Epidermal melanocyte (primary cell): ENCODE results near the gene SOWAHA.
"Not testable (repeated sequence)": the region's sequence is repeated elsewhere in the genome, so short reads cannot be mapped to it uniquely, and the experiment has no call there.

Experiments
- DNase-seq: peaks from one replicate; pipeline ENCODE4 v3.0.0; 2011; ENCODE audit warnings: low spot score; ENCODE audit not compliant: insufficient read length

Gene SOWAHA

GRCh38 chr5:132853323-132853722 is 40.2 kb downstream of the SOWAHA start:
- DNase-seq = no peak

- no peak for DNase-seq
Measured at GRCh38 chr5:132853790-132854189, 40.7 kb downstream of the SOWAHA start.

DNA sequence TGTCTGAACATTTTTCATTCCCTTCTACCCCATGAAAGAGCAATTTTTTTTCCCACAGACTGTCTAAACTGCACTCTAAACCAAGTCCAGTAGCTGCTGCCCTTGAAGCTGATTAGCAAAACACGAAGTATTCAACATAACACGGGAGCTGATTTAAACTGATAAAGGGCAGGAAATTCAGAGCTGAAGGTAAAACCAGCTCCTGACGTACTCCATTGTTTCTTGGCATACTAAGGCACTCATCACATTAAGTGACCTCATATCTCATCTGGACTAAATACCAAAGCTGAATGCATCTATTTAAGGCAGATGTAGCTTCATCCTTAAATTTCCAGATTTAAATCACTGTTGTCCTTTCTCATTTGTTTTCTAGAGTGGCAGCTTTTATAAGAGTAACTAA is 41.2 kb downstream of the SOWAHA start:
- no peak for DNase-seq

DNA sequence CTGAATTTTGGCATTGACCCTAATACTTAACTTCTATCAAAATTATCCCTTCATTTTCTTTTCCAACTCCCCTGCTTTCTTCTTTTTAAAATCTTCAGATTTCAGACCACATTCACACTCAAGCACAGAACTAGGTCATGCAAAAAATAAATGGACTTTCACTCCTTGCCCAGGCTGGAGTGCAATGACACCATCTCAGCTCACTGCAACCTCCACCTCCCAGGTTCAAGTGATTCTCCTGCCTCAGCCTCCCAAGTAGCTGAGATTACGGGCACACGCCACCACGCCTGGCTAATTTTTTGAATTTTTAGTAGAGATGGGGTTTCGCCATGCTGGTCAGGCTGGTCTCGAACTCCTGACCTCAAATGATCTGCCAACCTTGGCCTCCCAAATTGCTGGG is 41.9 kb downstream of the SOWAHA start:
- DNase-seq = not testable (repeated sequence)

DNA sequence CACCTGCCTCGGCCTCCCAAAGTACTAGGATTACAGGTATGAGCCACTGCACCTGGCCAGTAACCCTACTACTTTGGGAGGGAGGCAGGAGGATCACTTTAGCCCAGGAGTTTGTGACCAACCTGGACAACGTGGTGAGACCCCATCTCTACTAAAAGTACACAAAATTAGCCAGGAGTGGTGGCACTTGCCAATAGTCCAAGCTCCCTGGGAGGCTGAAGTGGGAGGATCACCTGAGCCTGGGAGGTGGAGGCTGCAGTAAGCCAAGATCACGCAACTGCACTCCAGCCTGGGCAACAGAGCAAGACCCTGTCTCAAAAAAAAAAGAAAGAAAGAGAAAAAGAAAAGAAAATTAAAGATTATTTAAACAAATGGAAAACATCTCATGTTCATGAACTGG is 42.9 kb downstream of the SOWAHA start:
- DNase-seq = no peak

DNA sequence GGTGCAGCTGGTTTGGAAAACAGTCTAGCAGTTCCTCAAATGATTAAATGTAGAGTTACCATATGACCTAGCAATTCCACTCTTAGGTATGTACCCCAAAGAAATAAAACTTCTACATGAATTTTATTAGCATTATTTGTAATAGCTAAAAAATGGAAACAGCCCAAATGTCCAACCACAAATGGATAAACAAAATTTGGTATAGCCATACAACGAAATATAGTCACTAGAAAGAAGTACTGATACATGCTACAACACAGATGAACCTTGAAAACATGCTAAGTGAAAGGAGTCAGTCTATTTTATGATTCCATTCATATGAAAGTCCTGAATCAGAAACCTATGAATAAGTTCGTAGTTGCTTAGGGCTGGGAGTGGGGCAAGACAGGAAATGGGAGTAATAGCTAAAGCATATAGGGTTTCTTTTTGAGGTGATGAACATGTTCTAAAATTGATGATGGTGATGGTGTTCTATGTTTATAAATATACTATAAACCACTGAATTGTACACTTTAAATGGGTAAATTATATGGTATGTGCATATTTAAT is 46.9 kb downstream of the SOWAHA start:
- DNase-seq = no peak

GRCh38 chr5:132860742-132861141 is 47.6 kb downstream of the SOWAHA start:
- DNase-seq = no peak

- no peak for DNase-seq
Measured at GRCh38 chr5:132865668-132866341, 52.7 kb downstream of the SOWAHA start.
